ENCODE measurements around the gene ALKBH1.
"Not testable (repeated sequence)": the region's sequence is repeated elsewhere in the genome, so short reads cannot be mapped to it uniquely, and the experiment has no call there.

Gene ALKBH1, protein sequence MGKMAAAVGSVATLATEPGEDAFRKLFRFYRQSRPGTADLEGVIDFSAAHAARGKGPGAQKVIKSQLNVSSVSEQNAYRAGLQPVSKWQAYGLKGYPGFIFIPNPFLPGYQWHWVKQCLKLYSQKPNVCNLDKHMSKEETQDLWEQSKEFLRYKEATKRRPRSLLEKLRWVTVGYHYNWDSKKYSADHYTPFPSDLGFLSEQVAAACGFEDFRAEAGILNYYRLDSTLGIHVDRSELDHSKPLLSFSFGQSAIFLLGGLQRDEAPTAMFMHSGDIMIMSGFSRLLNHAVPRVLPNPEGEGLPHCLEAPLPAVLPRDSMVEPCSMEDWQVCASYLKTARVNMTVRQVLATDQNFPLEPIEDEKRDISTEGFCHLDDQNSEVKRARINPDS

DNA sequence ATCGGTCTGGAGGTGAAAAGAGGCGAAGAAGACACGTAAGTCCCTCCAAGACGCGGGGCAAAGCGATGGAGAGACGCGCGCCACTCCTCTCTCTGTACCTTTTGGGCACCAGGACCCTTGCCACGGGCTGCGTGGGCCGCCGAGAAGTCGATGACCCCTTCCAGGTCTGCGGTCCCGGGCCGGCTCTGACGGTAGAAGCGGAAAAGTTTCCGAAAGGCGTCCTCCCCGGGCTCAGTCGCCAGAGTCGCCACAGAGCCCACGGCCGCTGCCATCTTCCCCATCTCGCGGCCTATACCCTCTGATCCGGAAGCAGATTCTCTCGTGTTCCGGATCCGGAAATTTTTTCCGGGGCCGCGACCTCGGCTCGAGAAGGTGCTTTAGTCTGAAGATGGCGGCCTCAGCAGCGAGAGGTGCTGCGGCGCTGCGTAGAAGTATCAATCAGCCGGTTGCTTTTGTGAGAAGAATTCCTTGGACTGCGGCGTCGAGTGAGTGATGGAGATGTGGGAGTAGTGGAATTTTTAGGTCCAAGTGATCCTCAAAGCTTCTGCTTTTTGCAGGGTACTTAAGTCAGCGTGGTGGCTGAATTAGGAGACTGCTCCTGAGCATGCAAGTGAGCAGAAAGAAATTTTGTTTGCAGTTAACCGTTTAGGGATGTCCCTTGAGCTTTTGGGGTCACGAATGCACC, at the start of gene ALKBH1, which contains the start of gene SLIRP:
ALKBH1 (minus strand) TSS at position 300 of the 685 bp plus-strand sequence; CDS start at position 281, 19 bp downstream.
SLIRP (plus strand) TSS at position 380 of the 685 bp plus-strand sequence; CDS start at position 389, 9 bp downstream.
- DNase-seq, result peak; percentile 56

DNA sequence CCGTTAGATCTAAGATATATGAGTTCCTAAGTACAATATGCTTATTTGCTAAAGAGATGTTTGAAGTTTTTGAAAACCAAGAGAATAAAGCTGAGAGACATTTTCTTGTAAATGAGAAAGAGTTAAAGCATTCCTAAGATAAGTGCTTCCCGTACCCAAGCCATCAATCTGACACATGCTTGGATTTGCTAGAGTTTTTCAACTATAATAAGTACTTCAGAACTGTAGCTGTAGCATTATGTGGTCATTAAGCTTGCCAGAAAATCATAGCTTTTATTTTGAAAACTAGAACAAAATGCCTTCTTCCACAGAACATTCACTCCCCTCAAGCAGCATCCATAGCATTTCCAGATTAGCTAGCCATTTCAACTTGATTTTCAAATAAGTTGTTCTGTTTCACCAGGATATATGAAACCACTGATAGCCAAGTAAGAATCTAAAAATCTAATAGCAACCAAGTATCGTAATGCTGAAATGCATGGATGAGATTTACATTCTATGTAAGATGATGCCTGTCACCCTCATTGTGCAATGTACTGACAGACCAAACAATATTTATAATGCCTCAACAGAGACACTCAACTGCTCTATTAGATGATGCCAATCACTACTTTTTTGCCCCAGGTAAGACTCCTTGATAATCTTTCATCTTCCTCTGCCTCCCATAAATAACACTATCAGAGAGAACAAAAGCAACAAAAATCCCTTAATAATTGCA, 45.1 kb upstream of the ALKBH1 start:
- no peak for DNase-seq

DNA sequence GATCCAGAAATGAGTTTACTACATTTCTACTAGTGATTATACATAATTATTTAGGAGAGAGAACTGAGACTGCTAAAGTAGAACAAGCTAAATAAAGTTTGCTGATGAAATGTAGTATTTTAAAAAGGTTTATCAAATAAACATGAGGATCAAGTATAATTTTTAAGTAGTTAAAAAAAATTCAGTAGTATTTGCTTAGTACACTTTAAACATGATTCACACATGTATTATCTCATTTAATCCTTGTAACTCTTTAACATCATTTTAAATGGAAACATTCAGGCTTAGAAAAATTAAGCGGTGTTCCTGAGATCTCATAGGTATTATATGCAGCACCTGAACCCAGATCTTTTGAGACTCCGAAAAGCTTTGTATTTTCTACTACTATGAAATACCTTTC, 44.4 kb upstream of the ALKBH1 start:
- no peak for DNase-seq

DNA sequence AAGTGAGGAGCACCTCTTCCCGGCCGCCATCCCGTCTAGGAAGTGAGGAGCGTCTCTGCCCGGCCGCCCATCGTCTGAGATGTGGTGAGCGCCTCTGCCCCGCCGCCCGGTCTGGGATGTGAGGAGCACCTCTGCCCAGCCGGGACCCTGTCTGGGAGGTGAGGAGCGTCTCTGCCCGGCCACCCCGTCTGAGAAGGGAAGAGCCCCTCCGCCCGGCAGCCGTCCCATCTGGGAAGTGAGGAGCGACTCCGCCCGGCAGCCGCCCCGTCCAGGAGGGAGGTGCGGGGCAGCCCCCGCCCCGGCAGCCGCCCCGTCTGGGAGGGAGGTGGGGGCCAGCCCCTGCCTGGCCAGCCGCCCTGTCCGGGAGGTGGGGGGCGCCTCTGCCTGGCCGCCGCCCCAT, 39.6 kb upstream of the ALKBH1 start:
- not testable (repeated sequence) for DNase-seq

DNA sequence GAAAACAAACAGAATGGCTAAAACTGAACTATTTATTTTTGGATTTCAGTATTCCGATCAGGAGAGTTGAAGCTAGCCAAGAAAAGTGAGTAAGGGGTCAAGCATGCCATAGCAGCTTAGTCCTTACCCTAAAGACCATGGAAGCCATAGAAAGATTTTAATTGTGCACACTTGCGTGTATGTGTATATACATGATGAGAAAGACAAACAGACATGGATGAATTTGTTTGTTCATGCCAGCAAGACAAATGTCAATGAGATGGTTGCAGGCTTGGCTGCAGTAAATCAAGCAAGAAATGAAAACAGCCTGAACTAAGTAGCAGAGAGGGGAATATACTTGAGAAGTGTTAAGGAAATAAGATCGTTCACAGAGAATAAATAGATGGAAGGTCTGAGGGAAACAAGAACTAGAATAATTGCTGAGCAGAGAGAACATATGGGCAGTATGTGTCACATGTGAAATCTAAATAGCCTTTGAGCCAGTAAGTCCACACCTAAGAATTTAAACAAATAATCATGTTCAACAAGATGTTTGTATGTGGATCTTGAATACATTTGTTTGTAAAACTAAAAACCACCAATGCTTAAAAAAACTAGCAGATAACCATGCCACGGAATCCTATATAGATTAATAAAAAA, 38.4 kb upstream of the ALKBH1 start:
- no peak for DNase-seq

GRCh38 chr14:77741438-77741837, 33.6 kb upstream of the ALKBH1 start:
- DNase-seq, result no peak

DNA sequence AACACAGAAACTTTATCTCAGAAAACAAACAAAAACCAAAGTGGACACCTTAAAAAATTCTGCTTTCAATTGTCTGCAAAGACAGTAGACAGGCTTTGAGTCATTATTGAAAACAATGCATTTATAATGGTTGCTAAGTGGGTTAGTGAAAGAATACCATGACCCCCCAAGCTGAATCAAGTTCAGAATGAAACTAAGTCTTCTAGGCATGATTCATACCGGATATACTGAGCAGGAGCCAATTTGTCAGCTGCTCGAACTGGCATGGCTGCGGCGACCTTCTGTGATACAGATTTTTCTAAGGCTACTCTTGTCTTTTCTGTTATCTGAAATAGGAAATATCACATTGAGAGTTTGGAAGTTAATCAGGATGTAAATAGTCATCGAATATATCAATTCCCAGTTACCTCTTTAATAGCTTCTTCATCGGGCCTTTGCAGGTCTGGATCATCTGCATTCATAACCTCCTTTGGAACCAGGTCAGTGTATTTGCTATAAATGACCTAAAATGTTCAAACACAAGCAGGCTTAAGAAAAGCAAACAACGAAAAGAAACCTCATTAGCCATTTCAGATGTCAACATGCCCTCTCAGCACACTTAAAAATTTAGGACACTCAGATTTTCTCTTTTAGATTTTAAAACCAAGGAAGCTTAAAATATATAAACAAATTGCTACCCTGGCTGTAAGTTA, 30.9 kb upstream of the ALKBH1 start:
- DNase-seq, result no peak

DNA sequence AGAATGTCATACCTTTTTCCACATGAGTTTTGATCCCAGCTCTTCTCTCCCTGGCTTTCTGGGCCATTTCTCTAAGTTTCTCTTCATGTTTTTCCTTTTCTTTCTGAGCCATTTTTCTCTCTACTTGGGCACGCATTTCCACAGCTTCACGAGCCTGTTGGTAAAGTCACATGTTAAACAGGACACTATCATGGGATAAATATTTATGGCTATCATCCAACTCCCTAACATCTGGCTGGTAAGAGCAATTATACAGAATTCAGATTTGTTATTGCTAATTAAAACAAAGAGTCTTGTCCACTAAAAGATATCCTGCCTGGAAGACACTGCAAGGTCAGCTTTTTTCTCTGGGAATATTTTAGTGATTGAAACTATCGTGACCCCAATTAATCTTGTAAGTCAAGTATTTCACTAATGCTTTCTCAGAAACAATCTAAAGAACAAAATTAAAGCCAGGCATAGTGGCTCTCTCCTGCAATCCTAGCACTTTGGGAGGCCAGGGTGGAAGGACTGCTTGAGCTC, 23.2 kb upstream of the ALKBH1 start:
- DNase-seq, result no peak

GRCh38 chr14:77722301-77722700, 14.5 kb upstream of the ALKBH1 start:
- DNase-seq, result no peak

- no peak for DNase-seq
These were observed 13.6 kb upstream of the ALKBH1 start for GRCh38 chr14:77721437-77721836.

GRCh38 chr14:77717608-77718305, 9.9 kb upstream of the ALKBH1 start:
- DNase-seq, result no peak

- DNase-seq, result no peak
These were observed 7.1 kb upstream of the ALKBH1 start for GRCh38 chr14:77714926-77715325.

GRCh38 chr14:77710364-77710763, 2.5 kb upstream of the ALKBH1 start:
- no peak for DNase-seq

GRCh38 chr14:77709412-77709811, 1.6 kb upstream of the ALKBH1 start:
- no peak for DNase-seq

DNA sequence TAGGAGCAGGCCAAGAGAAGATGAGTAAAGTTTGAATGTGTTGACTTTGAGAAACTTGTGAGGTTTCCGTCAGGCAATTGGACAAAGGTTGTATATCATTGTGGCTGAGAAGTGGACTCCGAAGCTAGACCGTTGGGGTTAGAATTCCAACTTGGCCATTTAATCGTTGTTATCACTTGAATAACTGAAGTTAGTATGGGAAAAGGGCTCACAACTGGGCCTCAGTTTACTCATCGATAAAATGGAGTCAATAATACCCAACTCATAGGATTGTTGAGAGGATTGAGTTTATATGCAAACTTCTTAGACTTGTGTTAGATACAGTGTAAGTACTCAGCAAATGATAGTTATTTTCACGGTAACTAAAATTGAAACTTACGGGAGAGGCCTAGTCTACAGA, 926 bp upstream of the ALKBH1 start:
- no peak for DNase-seq

DNA sequence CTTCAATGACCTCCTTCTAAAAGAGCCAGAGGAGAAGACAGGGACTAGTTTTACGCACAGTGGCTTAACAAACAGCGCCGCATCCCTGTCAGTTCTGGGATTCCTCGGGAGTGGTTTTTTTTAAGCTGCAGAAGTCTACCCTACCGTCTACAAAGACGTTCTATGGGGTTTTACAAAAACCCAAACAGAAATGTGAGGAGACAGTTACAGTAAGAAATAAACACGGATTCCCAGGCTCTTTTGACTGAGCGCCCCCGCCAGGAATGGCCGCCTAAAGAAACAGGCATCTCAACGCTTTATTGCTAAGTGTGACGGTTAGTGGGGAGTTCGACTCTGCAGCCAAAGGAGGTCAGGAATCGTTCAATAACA, 484 bp downstream of the ALKBH1 start:
- no peak for DNase-seq

GRCh38 chr14:77691259-77691658, 16.6 kb downstream of the ALKBH1 start:
- DNase-seq, result no peak

DNA sequence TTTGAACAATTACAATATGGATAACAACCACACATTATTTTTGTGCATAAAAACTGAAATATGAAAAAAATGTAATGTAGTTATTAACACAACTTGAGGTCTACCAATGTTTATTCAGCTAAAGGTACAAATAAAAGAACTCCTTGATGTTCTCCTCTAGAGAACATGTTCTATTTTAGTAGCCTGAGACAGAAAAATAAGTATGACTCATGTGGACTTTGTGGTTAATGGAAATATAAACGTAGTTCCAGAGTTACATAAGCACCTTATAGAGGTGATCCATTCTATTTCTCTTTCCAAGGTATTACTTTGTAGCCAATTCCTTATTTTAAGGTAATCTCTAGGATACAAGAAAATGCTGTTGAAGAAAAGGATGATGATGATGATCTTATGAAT, 25.7 kb downstream of the ALKBH1 start:
- no peak for DNase-seq

DNA sequence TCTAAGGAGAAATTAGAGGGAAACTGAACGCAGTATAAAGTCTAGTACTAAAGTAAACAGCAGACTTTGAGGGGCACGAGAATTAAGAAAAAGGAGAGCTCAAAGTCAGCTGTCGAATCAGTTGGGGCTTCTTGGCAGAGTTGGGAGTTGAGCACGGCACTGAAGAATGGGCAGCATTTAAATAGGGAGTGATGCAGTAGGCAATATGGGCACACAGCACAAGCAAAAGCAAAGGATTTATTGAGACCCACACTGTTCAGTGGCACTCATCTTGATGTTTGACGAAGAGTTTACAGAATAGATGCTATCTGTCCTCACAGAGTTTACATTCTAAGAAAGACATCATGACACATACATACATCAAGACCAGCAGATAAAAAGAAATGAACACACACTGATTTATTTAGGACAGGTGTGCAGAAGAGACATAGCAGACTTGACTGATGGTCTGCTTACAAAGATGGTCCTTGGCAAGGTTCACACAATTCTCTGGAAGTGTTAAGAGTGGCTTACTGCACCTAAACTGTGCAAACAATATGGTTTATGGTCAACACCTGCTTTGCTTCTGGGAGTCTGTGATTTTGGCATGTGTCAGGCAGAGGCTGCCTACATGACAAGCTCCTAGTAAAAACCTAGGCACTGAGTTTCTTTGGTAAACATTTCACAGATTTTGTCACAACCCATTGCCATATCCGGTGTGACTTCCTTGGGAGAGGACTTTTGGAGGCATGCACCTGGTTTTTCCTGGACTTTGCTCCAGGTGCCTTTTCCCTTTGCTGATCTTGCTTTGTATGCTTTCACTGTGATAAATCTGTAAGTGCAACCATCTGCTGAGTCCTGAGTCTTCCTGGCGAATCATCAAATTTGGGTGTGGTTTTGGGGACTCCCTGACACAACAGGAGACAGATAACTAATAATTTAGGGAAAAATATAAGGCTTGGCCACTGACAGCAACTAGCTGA, 26.3 kb downstream of the ALKBH1 start:
- DNase-seq, result no peak

- DNase-seq, result no peak
These were observed 32.9 kb downstream of the ALKBH1 start for GRCh38 chr14:77674931-77675330.
